GM21723 (cell line): ENCODE data around the gene IQCK.

ENCODE experiments used
- ATAC-seq: cut with Tn5 transposase; IDR thresholded peaks from one replicate; pipeline ENCODE4 v1.9.1; 2021; ENCODE audit warnings: mild to moderate bottlenecking, moderate library complexity; ENCODE audit not compliant: unreplicated experiment

The IQCK gene

GRCh38 chr16:19854543-19854876 lies 136.4 kb downstream of the IQCK start:
- ATAC-seq = no peak

DNA sequence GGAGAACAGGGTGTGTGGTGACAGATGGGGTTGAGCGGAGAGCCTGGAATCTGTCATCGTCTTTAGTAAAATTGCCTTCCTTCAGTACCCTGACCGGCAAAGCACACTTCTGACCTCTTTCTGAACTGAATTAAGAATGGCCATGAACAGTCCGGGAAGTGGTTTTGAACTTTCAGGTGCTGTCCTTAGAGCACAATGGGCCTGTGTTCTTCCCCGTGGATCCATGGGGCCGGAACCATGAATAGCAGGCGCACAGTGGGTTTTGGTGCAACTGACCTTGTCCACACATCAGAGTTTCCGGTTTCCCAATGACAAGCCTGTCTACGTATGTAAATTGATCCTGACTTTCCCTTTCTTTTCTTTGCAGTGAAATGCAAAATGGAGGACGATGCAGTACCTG lies 138.0 kb downstream of the IQCK start:
- no peak for ATAC-seq

GRCh38 chr16:19857593-19858339 lies 139.7 kb downstream of the IQCK start:
- no peak for ATAC-seq

DNA sequence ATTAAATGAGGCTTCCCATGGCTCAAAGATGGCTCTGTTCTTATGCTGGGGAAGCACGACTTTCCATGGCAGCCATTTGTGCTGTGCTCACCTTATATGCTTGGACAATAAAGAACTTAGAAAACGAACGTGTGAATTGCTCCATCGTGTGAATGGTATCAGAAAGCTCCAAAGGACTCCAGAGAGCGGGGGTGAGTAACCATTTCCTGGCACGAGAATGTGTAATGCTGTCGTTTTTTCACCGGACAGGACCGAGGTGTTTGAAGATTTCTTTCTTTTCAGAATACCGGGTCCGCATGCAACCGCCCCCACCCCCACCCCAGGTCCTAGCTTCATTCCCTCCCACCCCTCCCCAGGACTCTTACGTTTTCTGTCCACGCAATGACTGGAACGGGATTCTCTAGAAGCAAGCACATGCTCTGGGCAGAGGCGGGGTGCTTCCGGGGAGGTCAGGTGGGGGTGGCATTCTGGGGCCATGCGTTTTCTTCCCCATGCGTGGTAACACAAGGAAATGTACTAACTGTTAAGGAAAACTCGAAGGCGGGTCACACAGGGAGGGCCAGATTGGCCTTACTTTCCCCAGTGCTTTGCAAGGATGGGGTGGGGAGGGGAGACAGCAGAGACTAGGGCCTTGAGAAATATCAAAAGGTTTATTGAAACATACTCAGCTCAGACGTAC lies 140.4 kb downstream of the IQCK start:
- no peak for ATAC-seq

- ATAC-seq = no peak
Observed at GRCh38 chr16:19859166-19859565, 141.1 kb downstream of the IQCK start.

- no peak for ATAC-seq
Observed at GRCh38 chr16:19859603-19860002, 141.5 kb downstream of the IQCK start.

DNA sequence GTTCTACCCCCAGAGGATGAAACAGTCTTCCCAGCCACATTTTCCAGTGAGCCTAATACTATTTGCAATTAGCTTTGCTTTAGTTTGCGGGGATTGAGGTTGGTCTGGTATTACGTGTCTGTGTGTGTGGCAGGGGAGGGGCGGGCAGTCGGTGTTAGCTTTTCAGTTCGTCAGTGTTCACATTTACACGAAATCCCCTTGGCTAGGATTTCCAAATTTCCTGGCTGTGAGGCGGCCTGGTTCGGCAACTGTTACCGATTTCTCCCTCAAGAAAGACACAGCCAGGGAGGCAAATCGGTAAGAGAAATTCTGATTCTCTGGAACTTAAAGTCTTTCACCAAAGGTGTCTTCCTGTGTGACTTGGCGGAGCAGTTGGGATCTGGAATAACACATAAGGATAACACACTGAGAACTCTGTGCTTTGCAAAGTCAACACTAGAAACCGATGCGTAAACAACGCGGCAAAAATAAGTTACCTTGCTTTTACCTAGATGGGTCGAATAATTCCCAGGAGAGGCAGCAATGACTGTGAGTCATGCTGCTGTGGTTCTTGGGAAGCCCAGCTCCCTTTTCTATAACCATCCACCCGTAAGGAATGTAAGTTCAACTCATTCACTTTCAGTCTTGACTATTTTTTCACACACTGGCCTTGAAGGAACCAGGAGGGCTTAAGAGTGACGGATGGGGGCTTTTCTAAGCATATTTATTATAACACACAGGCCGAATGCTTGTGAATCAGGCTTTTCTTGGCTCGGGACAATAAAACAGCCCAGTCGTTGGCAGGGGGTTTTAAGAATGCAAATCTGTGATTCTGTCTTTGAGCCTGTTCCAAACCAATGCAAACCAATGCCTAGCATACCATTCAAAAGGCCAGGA lies 142.3 kb downstream of the IQCK start:
- ATAC-seq = no peak

DNA sequence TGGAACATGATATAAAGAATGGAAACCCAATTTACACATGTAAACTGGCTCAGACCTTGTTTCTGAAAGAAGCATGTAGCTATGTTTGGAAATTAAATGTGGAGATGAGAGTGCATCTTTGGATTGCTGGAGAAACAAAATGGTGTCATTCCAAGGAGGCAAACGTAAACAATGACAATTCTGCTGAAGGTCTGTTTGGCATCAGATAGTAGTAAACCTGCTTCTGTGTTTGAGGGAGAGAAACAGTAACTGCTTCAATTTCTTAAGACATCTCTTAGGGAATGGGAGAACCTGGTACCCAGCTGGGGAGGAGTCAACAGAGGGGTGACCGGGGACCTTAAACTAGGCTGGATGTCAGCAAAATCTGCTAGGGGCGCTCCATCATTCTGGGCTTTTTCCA lies 143.1 kb downstream of the IQCK start:
- ATAC-seq = no peak

- ATAC-seq = no peak
Observed at GRCh38 chr16:19861811-19862327, 143.8 kb downstream of the IQCK start.

- no peak for ATAC-seq
Observed at GRCh38 chr16:19863990-19864389, 145.9 kb downstream of the IQCK start.

DNA sequence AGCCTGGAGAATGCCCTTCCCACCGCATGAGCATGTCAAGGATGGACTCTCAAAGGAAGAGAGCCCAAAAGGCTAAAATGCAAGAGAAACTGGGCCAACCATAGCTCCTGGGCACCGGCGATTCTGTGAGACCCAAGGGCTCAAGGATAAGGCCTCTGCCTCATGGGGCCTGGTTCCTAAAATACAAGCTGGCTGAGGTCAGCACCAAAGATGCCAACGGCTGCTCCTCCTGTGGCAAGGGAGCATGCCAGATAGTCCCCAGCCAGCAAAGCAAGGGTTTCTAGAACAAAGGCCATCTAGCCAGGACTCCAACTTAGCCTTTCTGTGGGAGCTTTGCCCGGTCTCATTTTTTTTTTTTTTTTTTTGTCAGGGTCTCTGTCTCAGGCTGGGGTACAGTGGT lies 146.5 kb downstream of the IQCK start:
- no peak for ATAC-seq

- ATAC-seq = no peak
Observed at GRCh38 chr16:19868421-19868820, 150.3 kb downstream of the IQCK start.

GRCh38 chr16:19871721-19872120 lies 153.7 kb downstream of the IQCK start:
- no peak for ATAC-seq

- no peak for ATAC-seq
Observed at GRCh38 chr16:19872179-19872863, 154.2 kb downstream of the IQCK start.

- ATAC-seq = no peak
Observed at GRCh38 chr16:19872935-19873334, 154.9 kb downstream of the IQCK start.

DNA sequence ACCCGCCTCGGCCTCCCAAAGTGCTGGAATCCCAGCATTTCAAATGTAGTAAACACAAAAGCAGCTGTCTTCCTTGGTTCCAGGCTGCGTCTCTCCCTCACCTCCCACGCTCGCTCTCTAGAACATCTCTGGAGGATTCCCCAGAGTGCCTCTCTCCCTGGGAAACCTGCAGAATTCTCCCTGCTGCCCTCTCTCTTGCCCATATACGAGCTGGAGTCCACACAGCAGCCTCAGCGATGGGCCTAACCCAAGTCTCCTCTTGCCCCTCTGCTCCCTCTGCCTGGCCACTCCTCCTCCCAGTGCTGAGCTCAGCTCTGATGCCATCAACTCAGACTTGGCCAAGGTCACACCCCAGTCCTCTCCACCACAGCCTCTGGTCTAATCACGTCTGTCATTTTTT lies 156.0 kb downstream of the IQCK start:
- no peak for ATAC-seq

DNA sequence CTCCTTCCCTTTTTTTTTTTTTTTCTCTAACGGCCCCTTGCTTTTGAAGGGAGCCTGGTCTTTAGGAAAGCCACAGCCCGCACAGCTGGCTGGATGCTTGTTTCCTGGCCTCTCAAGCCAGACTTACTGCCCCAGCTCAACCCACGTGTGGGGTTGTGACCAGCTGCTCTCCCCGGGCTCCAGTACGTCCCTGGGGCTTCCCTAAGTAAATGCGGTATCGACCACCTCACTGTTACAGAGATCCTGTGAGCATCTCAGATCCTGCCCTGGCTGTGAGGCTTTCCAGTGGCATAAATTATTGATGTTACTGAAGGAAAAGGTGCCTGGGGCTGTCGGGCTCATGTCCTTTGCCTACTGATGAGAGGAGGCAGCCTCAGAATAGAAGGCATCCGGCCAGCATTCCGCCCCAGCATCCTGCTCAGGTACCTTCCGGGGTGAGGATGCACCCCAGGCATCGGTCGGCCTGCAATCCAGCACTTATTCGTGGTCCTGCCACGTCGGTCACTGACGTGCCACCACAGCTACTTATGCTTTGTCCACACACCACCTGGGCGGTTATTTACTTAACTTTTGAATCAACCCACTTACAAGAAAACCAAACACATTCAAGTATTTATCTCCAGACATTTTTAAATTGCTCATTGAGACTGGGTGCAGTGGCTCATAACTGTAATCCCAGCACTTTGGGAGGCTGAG lies 156.9 kb downstream of the IQCK start:
- ATAC-seq = no peak

DNA sequence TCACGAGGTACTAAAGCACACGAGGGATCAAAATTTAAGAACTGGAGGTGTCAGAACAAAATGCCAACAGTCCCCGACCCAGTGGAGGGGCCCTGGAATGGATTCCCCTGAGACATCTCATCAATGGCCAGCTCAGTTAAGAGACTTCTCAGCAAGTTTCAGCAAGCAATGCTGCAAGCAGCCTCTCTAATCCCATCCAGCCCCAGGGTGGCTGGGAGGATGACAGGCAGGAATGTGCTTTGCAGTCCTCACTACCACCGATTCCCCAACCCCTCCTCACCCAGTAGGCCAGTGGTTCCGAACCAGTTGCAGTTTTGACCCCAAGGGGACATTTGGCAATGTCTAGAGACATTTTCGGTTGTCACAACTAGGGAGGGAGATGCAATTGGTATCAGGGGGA lies 157.8 kb downstream of the IQCK start:
- no peak for ATAC-seq

- ATAC-seq = no peak
Observed at GRCh38 chr16:19876501-19877059, 158.5 kb downstream of the IQCK start.

- no peak for ATAC-seq
Observed at GRCh38 chr16:19878757-19879156, 160.7 kb downstream of the IQCK start.
